Right lobe of liver (tissue), 4 donors: Measurements from ENCODE around the gene PDZD2.

Experiments
- POLR2A ChIP-seq: fragments of 450-650 bp; IDR thresholded peaks from one replicate; pipeline ENCODE4 v1.6.1; 2017; ENCODE audit warnings: antibody characterized with exemption, mild to moderate bottlenecking
- TF ChIP-seq, protein P1 (sequence below), 4 donors: fragments of 200-600 bp in 3 of 4; fragments of 450-650 bp in 1 of 4; IDR thresholded peaks; one replicate each; pipeline versions ENCODE4 v1.5.1 to v1.8.0; 2016 to 2022; ENCODE audit warnings: antibody characterized with exemption in 4 of 4, mild to moderate bottlenecking in 2 of 4
- donor health status: DM: no; HTN: no; CAD: no.
- donor health status: DM: no; HTN: no; CAD: no.
- donor health status: DM: no; HTN: yes; CAD: no.

DNA sequence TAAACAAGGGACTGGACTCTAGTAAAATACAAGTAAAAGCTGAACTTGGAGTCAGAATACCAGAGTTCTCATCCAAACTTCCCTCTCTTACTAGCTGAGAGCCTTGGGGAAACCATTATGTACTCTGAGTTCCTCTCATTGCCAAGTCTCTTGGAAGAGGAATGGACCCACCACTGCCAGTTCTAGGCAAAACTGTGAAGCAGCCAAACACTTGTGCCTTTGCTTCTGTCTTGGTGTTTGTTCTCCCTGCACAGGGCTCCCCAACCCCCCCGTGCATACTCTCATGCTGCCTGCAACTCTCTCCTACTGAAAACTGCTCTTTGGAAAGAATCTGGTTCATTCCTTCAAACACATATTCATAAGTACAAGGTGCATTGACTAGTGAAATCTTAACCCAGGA, 102.6 kb downstream of the PDZD2 start:
- TF ChIP-seq, protein P1, sequence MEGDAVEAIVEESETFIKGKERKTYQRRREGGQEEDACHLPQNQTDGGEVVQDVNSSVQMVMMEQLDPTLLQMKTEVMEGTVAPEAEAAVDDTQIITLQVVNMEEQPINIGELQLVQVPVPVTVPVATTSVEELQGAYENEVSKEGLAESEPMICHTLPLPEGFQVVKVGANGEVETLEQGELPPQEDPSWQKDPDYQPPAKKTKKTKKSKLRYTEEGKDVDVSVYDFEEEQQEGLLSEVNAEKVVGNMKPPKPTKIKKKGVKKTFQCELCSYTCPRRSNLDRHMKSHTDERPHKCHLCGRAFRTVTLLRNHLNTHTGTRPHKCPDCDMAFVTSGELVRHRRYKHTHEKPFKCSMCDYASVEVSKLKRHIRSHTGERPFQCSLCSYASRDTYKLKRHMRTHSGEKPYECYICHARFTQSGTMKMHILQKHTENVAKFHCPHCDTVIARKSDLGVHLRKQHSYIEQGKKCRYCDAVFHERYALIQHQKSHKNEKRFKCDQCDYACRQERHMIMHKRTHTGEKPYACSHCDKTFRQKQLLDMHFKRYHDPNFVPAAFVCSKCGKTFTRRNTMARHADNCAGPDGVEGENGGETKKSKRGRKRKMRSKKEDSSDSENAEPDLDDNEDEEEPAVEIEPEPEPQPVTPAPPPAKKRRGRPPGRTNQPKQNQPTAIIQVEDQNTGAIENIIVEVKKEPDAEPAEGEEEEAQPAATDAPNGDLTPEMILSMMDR (IDR thresholded peaks at IDR 0.05): no peak
- no peak for TF ChIP-seq POLR2A
